Pericardium fibroblast (primary cell): ENCODE data around the gene ICAM5. TPM values are rescaled to one million over a fixed set of nuclear protein-coding genes. Genes with fewer than 3 reads are reported as not detected.

Experiments
- total RNA-seq: library from RNA; depleted of rRNA; stranded (reverse); fragments of >200 nt; gene quantifications from 2 replicates; pipeline ENCODE4 v1.2.3, GENCODE V29; 2015

The ICAM5 gene
- 2.6 and 4.2 TPM in 2 replicates for total RNA-seq

GRCh38 chr19:10289836-10290356 is at the start of gene ICAM5:
ICAM5 (plus strand) TSS chr19:10289952; CDS start chr19:10290044, 92 bp downstream.

GRCh38 chr19:10251792-10252694 is 37.7 kb upstream of the ICAM5 start, which contains the start of gene MRPL4:
MRPL4 (plus strand) TSS chr19:10252214; CDS start chr19:10252254, 40 bp downstream.

GRCh38 chr19:10270616-10271394 is 18.9 kb upstream of the ICAM5 start, which contains the start of gene ICAM1:
ICAM1 (plus strand) TSS chr19:10271120; CDS start chr19:10271160, 40 bp downstream.

GRCh38 chr19:10286803-10287737 is 2.7 kb upstream of the ICAM5 start, which contains the start of gene ICAM4:
ICAM4 (plus strand) TSS chr19:10286955; CDS start chr19:10287013, 58 bp downstream.

GRCh38 chr19:10309423-10309822 is 19.7 kb downstream of the ICAM5 start, which contains the start of gene ZGLP1:
ZGLP1 (minus strand) TSS chr19:10309815.

GRCh38 chr19:10315335-10316214 is 25.8 kb downstream of the ICAM5 start, which contains the start of gene FDX2:
FDX2 (minus strand) TSS chr19:10316015; CDS start chr19:10315996, 19 bp downstream.

GRCh38 chr19:10332965-10333757 is 43.4 kb downstream of the ICAM5 start, which contains the start of gene RAVER1:
RAVER1 (minus strand) TSS chr19:10333529; CDS start chr19:10333507, 22 bp downstream.

GRCh38 chr19:10339380-10339960 is 49.7 kb downstream of the ICAM5 start, which contains the start of gene ICAM3:
ICAM3 (minus strand) TSS chr19:10339624; CDS start chr19:10339614, 10 bp downstream.

Other genes starting within 250 kb of the ICAM5 start
- gene SHFL, start 203.6 kb upstream of the ICAM5 start, total RNA-seq: 28.6 and 36.9 TPM in 2 replicates
- gene ANGPTL6, start 187.3 kb upstream of the ICAM5 start, total RNA-seq: 0.09 and 1.2 TPM in 2 replicates
- gene PPAN, start 183.6 kb upstream of the ICAM5 start, total RNA-seq: 31.0 and 34.0 TPM in 2 replicates
- gene P2RY11, start 178.3 kb upstream of the ICAM5 start, total RNA-seq: 2.0 and 3.9 TPM in 2 replicates
- 257 and 269 TPM in 2 replicates for gene EIF3G, start 170.1 kb upstream of the ICAM5 start, total RNA-seq
- 44.7 and 52.4 TPM in 2 replicates for gene DNMT1, start 95.0 kb upstream of the ICAM5 start, total RNA-seq
- gene S1PR2, start 58.6 kb upstream of the ICAM5 start, total RNA-seq: 37.7 and 40.0 TPM in 2 replicates
- 75.4 and 86.2 TPM in 2 replicates for gene MRPL4, start 37.7 kb upstream of the ICAM5 start, total RNA-seq
- gene ICAM1, start 18.8 kb upstream of the ICAM5 start, total RNA-seq: 43.5 and 55.2 TPM in 2 replicates
- 0.60 and 4.1 TPM in 2 replicates for gene ICAM4, start 3.0 kb upstream of the ICAM5 start, total RNA-seq
- gene ZGLP1, start 19.9 kb downstream of the ICAM5 start, total RNA-seq: 1.5 and 3.0 TPM in 2 replicates
- 20.1 and 26.8 TPM in 2 replicates for gene FDX2, start 26.1 kb downstream of the ICAM5 start, total RNA-seq
- 20.7 and 32.5 TPM in 2 replicates for gene RAVER1, start 43.6 kb downstream of the ICAM5 start, total RNA-seq
- gene ICAM3, start 49.7 kb downstream of the ICAM5 start, total RNA-seq: 6.8 and 7.8 TPM in 2 replicates
- gene TYK2, start 90.6 kb downstream of the ICAM5 start, total RNA-seq: 68.0 and 74.8 TPM in 2 replicates
- 157 and 169 TPM in 2 replicates for gene CDC37, start 113.6 kb downstream of the ICAM5 start, total RNA-seq
- gene PDE4A, start 130.6 kb downstream of the ICAM5 start, total RNA-seq: 5.4 and 15.4 TPM in 2 replicates
- 53.6 and 78.1 TPM in 2 replicates for gene KEAP1, start 213.4 kb downstream of the ICAM5 start, total RNA-seq
- gene S1PR5, start 227.5 kb downstream of the ICAM5 start, total RNA-seq: 1.1 and 5.4 TPM in 2 replicates